GM10847 (cell line): ENCODE results near the gene ARL14EP.
A peak's percentile ranks its signal among the peaks of the same experiment; 100 is the strongest.

Experiments used
- POLR2A ChIP-seq: IDR thresholded peaks from 2 replicates; pipeline ENCODE4 v1.6.1; 2011; ENCODE audit not compliant: insufficient read length; ENCODE audit errors: extremely low read depth

Gene ARL14EP

GRCh38 chr11:30322826-30323710 is at the start of gene ARL14EP:
ARL14EP (plus strand) TSS chr11:30323104; CDS start chr11:30330949, 7,845 bp downstream.
- peak; percentile 90 for TF ChIP-seq POLR2A

- no peak for TF ChIP-seq POLR2A
These were observed 45.7 kb upstream of the ARL14EP start for GRCh38 chr11:30277176-30277575.

GRCh38 chr11:30279796-30280195 is 43.1 kb upstream of the ARL14EP start:
- no peak for TF ChIP-seq POLR2A

- no peak for TF ChIP-seq POLR2A
These were observed 41.2 kb upstream of the ARL14EP start for GRCh38 chr11:30281476-30282288.

- TF ChIP-seq POLR2A: no peak
These were observed 40.6 kb upstream of the ARL14EP start for GRCh38 chr11:30282289-30282631.

- TF ChIP-seq POLR2A: no peak
These were observed 38.1 kb upstream of the ARL14EP start for GRCh38 chr11:30284836-30285235.

- TF ChIP-seq POLR2A: no peak
These were observed 37.3 kb upstream of the ARL14EP start for GRCh38 chr11:30285416-30286121.

- TF ChIP-seq POLR2A: no peak
These were observed 31.6 kb upstream of the ARL14EP start for GRCh38 chr11:30291331-30291730.

- no peak for TF ChIP-seq POLR2A
These were observed 30.4 kb upstream of the ARL14EP start for GRCh38 chr11:30292545-30292944.

GRCh38 chr11:30295178-30295885 is 27.6 kb upstream of the ARL14EP start:
- no peak for TF ChIP-seq POLR2A

GRCh38 chr11:30304620-30305019 is 18.3 kb upstream of the ARL14EP start:
- TF ChIP-seq POLR2A: no peak

- no peak for TF ChIP-seq POLR2A
These were observed 12.3 kb upstream of the ARL14EP start for GRCh38 chr11:30310623-30311022.

GRCh38 chr11:30311189-30311588 is 11.7 kb upstream of the ARL14EP start:
- TF ChIP-seq POLR2A: no peak

- no peak for TF ChIP-seq POLR2A
These were observed 10.7 kb upstream of the ARL14EP start for GRCh38 chr11:30312243-30312642.

- no peak for TF ChIP-seq POLR2A
These were observed 9.3 kb upstream of the ARL14EP start for GRCh38 chr11:30313580-30313979.
